ENCODE measurements around the gene CTPS1.

CTPS1 gene, protein sequence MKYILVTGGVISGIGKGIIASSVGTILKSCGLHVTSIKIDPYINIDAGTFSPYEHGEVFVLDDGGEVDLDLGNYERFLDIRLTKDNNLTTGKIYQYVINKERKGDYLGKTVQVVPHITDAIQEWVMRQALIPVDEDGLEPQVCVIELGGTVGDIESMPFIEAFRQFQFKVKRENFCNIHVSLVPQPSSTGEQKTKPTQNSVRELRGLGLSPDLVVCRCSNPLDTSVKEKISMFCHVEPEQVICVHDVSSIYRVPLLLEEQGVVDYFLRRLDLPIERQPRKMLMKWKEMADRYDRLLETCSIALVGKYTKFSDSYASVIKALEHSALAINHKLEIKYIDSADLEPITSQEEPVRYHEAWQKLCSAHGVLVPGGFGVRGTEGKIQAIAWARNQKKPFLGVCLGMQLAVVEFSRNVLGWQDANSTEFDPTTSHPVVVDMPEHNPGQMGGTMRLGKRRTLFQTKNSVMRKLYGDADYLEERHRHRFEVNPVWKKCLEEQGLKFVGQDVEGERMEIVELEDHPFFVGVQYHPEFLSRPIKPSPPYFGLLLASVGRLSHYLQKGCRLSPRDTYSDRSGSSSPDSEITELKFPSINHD

DNA sequence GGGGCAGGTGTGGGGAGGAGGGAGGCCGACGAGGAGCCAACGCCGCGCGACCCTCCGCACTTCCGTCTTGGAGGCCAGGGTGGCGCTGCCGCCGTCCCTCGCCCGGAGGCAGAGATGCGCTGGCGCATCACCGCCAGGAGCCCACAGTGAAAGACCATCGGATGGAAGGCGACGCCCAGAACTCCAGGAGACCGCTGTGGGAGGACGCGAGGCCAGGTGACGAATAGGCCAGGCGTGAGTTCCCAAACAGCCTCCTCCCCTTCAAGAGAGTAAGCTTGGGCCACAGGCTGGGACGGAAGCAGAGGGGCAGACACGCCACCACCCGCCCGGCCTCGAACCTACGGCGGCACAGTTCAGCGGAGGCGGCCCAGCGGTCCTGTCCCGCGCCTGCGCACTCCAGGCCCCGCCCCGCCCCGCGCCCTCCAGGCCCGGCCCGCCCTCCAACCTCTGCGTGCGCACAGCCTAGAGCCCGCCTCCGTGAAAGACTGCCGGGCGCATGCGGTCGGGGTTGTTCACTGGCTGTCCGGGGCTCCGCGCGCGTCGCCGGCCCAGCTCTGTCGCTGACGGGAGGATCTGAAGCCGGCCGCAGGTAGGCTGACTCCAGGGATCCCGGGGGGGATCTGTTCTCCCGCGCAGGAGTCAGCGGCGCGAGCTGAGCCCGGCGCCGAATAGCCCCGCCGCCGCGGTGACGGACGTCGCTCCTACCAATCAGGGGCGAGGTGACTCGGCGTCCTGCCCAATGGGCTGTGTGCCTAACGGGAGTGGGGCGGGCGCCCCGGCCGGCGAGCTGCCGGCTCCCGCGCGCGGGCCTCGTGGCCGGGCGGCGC, at the start of gene CTPS1:
Gene CTPS1 (plus strand): TSS at position 456 of the 827 bp plus-strand sequence. CDS start 3,595 bp downstream, outside the sequence.
- DNase-seq: peak; percentile 52

DNA sequence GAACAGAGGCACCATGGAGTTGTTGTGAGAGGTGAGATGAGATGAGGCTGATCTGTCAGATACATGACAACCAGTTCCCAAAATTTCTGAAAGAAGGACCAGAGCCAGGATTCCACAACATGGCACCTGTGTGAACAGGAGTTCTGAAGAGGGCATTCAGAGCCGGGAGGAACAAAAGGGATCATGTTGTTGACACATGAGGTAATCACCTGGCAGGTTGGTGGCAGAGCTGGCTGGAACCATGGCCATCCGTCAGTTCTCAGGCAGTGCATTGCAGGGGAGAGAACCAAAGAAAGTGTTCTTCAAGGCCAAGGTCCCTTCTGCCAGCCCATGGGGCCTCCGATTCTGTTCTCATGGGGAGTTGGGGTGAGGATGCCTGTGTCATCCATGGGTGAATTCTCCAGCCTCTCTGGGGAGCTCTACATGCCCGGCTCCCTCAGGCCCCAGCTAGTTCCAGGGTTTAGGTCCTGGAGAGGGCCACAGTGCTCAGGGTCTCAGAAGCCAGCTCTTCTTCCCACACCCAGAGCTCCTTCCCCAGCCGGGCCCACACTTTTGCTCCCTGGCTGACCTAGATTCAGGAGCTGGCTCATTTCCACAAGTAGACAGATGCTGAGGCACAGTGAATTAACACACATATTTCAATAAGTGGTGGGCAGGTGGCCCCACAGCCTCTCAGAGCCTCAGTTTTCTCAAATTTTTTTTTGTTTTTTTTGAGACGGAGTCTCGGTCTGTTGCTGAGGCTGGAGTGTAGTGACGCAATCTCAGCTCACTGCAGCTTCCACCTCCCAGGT, 49.1 kb upstream of the CTPS1 start:
- DNase-seq: no peak

DNA sequence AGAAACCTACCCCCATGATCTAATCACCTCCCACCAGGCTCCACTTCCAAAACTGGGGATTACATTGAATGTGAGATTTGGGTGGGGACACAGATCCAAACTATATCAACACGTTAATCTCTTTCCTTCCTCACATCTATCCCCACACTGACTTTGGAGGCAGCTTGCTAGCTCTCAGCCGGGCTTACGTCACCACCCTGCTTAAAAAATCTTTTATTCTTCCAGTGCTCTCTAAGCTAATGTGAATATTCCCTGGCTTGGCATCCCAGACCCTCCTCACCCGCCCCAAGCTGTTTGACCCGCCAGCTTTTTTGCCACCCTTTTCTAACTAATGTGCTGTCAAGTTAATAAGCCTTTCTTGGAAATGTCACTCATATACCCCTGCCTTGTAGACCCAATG, 47.9 kb upstream of the CTPS1 start:
- DNase-seq: no peak

DNA sequence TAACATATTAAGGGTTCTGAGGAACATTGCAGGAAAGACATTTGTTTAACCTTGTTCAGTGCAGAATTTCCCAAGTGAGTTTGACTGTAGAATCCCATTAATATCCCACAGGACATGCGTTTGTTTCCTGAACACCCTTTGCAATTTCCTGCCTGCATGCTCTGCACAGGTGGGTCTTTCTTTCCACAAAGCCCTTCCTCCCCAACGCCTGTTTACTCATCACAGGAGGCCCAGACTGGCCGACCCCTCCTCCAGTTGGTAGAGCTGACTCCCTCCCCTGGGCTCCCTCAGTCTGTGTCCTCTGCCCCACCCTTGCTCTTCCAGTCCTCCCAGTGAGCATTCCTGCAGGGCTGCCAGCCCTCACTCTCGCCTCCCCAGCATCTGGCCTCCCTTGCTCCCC, 47.5 kb upstream of the CTPS1 start:
- no peak for DNase-seq

DNA sequence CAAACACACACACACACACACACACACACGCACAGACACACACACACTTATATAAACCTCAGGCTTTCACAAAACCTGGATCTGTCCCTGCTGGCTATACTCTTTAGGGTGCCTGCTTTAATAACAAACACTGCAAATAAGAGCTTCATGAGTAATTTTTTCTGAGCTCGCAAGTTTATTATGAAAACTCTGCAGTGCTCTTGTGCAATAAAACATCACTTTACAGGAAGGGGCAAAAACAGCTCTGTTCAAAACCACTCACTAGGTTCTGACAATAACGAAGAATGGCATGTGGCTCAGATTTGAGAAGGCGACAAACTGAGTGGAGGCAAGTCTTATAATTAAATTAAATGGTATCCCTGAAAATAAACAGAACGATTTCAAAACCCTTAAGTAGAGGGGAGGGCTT, 42.6 kb upstream of the CTPS1 start:
- no peak for DNase-seq

DNA sequence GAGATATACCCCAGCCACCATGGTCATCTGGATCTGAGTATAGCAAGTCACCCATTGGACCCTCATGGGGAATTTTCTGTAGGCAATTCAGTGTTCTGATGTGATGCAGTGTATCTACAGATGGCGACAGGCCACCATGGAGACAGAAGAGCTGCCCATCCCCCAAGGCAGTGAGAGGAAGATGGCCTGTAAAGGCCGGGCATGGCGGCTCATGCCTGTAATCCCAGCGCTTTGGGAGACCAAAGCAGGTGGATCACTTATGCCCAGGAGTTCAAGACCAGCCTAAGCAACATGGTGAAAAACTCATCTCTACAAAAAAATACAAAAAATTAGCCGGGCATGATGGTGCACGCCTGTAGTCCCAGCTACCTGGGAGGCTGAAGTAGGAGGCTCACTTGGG, 41.1 kb upstream of the CTPS1 start:
- no peak for DNase-seq

DNA sequence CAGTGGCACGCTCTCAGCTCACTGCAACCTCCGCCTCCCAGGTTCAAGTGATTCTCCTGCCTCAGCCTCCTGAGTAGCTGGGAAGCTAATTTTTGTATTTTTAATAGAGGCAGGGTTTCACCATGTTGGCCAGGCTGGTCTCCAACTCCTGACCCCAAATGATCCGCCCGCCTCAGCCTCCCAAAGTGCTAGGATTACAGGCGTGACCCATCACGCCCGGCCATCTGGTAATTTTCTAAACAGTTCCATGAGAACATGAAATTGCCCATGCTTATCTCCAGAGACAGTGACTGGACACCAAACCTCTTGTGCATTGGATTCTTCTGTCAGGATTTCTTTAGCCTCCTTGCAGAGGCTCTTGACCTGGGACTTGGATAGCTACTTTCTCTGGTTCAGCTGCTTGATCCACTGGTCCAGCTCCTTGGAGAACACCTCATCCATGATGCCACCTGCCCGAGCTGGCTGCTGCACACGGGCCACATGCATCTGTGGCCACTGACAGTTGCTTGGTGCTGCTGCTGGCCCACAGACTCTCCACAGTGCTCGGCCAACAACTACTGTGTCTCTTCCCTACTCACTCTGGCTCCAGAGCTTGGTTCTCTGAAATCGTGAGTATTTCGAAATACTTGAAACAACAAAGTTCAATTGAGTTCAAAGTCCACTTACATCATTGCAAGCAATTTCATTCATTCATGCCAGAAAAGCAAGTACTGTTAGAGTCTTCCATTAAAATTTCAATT, 40.0 kb upstream of the CTPS1 start:
- no peak for DNase-seq

DNA sequence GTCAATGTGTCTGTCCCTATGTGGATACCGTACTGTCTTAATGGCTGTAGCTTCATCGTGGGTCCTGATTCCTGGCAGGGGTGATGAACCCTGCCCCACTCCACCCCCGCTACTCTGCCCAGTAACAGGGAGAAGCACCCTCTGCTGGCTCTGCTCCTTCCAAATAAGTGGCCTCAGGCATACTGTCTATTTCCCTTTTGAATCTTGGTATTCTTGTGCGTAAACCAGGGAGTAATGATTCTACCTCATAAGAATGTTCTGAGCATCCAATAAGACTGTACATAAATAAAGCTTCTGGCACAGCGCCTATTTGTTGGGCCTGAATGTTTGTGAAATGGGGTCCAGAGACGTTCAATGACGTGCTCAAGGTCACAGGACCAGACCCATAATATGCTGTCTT, 35.2 kb upstream of the CTPS1 start:
- no peak for DNase-seq

DNA sequence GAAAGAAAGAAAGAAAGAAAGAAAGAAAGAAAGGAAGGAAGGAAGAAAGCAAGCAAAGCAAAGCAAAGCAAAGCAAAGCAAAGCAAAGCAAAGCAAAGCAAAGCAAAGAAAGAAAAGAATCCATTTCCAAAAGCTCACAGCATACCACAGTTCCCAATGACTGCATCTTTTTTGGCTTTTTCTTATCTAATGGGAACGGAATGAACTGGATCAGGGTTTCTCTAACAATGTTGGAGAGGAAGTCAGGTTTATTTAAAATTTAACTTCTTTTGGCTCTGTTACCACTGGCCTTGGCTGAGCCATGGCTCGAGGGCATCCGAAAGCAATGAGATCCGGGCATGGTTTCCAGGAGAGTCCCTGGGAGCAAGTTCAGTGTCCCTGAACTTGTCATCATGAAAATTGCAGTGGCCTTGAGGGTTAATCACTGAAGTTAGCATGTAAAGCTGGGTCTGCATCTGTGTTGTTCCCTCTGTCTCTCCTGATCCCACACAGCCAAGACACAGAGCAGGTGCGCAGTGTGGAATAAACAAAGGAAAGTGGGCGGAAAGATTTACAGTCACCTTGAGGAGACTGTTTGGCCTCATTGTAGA, 34.6 kb upstream of the CTPS1 start:
- no peak for DNase-seq

DNA sequence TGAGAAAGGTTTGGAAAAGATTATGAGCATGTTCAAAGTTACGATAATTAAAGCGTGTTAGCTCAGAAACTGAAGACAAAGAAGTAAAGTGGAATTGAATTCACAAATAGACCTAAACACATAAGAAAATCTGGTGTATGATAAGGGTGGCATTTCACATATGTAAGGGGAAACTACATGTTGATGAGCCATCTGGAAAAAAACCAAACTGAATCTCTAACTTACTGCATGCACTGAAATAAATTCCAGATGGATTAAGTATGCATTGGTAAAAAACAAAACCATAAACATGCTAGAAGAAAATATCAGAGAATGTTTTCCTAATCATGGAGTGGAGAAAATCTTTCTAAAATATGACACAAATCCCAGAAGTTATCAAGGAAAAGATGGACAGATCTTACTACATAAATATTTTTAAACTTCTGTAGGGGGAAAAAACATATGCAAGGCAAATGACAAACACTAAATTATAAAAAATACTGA, 34.0 kb upstream of the CTPS1 start:
- DNase-seq: no peak

DNA sequence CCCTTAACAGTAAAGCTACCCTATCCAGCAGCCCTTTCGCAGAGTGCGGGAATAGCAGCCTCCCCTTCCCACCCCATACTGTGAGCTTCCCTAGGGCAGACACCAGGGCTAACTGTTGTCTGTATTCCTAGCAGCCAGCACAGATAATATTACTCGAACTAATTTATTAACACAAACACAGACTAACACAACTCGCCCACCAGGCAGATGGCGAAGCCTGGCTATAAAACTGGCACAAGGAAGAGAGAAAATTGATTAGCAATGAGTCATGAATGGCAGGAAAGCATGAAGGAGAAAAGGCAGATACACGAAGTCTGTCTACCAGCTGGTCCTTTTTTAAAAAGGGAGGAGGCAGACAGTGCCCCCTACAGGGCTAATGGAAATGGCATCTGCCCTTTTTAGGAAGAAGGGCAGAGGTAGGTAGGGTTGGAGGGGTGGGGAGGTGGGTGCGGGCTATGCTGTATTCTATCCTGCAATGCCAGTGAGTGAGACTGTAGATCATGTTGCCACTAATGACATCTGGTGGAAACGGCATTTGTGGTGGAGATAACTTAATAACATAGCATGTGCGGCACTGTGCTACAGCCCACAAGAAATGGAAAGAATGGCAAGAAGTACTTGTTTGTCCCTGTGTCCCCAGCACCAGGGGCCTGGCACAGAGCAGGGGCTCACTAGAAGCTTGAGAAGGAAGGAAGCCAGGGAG, 30.6 kb upstream of the CTPS1 start:
- DNase-seq: no peak

DNA sequence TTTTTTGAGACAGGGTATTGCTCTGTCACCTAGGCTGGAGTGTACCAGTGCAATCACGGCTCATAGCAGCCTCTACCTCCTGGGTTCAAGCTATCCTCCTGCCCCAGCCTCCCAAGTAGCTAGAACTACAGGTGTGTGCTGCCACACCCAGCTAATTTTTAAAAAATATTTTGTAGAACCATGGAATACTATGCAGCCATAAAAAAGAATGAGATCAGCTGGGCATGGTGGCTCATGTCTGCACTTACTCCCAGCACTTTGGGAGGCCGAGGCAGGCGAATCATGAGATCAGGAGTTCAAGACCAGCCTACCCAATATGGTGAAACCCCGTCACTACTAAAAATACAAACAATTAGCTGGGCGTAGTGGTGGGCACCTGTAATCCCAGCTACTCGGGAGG, 29.9 kb upstream of the CTPS1 start:
- DNase-seq: no peak

DNA sequence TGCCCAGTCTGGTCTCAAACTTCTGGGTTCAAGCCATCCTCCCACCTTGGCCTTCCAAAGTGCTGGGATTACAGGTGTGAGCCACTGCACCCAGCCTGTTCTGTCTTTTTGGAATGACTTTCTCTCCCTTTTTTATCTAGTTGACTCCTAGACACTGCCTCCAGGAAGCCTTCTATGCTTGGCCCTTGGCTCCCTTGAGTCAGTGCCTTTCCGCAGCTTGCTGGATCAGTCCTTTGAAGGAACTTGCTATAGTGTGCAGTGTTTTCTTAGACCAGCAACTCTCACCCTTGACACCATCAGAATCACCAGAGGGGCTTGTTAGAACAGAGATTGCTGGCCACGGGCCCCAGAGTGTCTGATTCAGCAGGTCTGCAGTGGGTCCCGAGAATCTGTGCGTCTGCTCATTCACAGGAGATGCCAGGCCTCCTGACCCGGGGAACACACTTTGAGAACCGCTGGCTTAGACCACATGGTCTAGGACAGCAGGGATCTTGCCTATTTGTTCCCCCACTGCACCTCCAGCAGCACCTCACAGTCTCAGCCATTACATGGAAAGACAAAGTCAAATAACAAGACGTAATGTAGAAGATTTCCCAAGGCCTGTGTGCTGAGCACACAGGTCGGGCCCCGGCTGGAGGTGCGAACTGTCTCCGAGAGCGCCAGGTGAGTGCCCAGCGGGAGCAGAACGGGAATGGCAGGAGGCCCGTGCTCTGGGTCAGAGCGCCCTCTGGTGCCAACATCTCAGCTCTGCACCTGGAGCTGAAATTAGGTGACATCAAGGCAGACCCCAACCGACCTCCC, 27.4 kb upstream of the CTPS1 start:
- no peak for DNase-seq

DNA sequence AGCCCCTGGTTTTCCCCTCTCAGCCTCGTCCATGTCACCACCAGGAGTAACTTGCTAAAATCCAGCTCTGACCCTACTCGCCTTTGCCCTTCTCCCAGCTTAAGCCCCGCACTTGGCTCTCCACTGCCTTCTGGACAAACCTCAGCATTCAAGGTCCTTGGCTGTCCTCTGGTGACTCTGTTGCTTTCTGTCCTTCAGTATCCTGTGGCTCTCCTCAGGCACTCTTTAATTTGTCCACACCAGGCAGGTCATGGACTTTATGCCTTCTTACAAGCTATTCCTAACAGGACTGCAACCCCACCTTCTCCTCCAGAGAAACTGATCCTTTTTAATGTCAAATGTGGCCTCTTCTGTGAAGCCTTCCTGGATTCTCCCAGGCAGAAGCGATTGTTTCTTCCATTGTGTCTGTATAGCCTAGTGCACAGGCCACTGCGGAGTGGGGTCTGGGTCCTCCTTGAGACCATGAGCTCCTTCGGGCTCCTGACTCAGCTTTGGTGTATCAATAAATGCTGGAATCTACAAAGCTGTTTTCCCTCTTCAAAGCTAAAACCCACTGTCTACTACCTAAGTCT, 26.7 kb upstream of the CTPS1 start:
- DNase-seq: no peak

DNA sequence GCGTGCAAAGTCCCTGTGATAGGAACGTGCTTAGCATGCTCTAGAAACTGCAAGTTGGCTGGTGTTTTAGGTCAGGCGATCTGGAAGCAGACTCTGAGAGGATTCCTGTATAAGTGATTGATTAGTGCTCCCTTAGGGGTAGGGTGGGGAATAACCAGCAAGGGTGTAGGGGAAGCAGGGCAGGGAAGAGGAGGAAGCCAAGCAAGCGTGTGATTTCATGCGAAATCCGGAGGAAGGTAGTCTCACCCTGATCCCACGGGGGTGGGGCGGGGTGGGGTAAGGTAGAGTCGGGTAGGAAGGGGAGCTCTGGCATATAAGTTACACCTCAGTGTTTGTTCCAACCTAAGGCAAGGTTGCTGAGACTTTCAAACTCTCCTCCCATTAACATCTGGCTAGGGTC, 24.9 kb upstream of the CTPS1 start:
- no peak for DNase-seq

DNA sequence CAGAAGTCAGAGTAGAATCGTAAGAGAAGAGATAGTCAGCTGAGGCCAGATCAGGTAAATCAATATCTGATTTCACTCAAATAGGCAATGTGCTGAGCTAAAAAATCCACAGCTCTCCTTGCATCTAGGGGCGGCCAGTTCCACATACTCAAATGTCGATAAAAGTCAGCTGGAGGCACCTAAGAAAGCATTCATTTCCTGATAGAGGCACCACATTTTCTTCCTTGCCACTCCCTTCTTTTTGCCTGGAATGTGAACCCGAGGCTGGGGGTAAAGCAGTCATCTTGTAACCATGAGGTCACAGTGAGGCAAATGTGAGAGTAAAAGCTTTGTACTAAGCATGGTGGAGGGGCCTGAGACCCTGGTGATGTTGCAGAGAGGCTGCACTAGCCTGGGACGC, 24.2 kb upstream of the CTPS1 start:
- no peak for DNase-seq

DNA sequence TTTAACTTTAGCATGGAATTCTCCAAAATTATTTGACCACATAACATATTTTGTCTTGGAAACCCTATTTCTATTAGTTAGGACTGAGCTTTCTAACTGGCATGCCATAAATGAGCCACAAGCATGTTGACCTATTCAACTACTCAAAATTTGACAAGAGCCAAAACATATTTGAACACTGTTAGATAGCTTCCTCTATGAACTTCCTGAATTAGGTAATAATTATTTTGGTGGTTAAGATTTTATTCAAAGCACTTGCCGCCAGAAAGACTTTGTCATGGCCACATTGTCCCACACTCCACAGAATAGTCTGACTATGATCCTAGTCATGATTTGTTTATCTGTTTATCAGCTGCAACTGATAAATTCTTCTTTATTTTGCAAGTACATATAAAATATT, 23.1 kb upstream of the CTPS1 start:
- DNase-seq: no peak

DNA sequence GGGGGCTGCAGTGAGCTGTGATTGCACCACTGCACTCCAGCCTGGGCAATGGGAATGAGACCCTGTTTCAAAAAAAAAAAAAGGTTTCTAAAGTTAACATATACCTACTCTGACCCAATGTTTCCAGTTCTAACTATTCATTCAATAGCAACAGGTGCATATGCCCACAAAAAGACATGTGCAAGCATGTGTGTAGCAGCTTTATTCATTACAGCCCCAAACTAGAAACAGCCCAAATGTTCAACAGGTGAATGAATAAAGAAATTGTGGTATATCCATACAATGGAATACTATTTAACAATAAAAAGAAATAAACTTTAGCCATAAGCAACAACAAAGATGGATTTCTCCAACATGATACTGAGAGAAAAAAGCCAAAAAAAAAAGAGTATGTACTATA, 21.3 kb upstream of the CTPS1 start:
- DNase-seq: no peak

DNA sequence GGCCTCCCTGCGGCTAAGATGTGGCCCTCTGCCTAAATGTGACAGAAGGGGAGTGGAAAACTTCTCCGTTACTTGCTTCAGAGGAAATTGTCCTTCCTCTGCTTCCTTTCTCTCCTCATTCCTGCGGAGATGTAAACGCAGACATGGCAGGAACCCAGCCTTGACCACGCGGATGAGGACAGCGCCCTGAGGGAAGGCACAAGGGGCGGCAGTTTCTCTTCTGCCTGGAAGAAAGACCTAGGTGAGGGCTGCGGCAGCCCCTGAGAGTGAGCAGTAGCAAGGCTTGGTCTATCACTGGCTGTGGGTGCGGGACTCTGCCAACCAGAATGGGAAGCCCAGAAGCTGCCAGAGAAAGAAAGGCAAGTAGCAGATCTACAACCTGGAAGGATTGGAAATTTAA, 14.0 kb upstream of the CTPS1 start:
- no peak for DNase-seq

DNA sequence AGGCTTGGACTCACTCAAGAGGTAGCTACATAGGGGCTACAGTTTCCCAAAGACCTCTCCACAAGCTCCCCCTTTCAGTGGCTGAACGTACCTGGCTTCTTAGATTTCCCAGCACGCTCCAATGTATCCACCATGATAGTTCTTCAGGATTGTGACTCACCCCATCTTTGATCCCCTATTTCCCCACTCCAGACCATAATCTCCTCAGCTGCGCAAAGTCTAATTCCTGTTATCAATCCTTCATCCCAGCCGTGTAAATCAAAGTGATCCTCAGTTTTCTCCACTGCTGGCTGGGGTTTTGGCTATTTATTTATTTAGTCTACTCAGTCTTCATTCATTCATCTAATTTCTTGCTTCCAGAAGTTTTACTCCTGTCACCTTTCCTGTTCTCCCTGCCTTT, 13.1 kb upstream of the CTPS1 start:
- no peak for DNase-seq
